ENCODE results near the gene PLCB4. TPM values are rescaled to one million over a fixed set of nuclear protein-coding genes. Genes with fewer than 3 reads are reported as not detected.
"Not testable (repeated sequence)": the region's sequence is repeated elsewhere in the genome, so short reads cannot be mapped to it uniquely, and the experiment has no call there.

The PLCB4 gene
- total RNA-seq, 1 experiment from 2014 or later, result 12.6 TPM

DNA sequence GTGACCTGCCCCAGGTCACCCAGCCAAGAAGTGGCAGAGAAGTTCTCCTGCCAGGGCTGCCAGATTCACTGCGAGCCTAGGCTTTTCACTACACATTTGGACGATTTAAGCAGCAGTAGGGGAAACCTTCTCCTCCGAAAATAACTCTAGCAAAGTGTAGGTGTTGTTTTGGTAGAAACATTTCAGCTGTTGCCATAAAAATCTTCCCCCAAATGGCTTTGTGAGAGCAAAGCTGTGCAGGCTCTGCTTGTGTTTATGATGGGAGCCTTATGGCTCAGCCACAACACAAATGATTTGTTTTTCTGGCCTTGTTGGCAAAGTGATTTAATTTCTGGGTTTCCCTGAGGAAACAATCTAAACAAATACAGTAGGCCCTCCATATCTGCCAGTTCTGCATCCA lies 81.8 kb downstream of the PLCB4 start:
- H3K27me3 Mint-ChIP-seq (ENCODE audit: low read depth), result no peaks in the 10 kb centered on the region
- H3K9me3 Mint-ChIP-seq, result peaks cover 48% of the 10 kb centered on the region
- ATAC-seq, result no peak
- DNase-seq (ENCODE audit: low spot score), result no peak
- POLR2A ChIA-PET, result no interaction called here
- no peak overlapping the region for H3K4me3 Mint-ChIP-seq
- H3K4me1 Mint-ChIP-seq, result no peaks in the 10 kb centered on the region
- H3K36me3 Mint-ChIP-seq, result peaks cover 41% of the 10 kb centered on the region
- no peak overlapping the region for H3K27ac Mint-ChIP-seq
- TF ChIP-seq, protein P1, sequence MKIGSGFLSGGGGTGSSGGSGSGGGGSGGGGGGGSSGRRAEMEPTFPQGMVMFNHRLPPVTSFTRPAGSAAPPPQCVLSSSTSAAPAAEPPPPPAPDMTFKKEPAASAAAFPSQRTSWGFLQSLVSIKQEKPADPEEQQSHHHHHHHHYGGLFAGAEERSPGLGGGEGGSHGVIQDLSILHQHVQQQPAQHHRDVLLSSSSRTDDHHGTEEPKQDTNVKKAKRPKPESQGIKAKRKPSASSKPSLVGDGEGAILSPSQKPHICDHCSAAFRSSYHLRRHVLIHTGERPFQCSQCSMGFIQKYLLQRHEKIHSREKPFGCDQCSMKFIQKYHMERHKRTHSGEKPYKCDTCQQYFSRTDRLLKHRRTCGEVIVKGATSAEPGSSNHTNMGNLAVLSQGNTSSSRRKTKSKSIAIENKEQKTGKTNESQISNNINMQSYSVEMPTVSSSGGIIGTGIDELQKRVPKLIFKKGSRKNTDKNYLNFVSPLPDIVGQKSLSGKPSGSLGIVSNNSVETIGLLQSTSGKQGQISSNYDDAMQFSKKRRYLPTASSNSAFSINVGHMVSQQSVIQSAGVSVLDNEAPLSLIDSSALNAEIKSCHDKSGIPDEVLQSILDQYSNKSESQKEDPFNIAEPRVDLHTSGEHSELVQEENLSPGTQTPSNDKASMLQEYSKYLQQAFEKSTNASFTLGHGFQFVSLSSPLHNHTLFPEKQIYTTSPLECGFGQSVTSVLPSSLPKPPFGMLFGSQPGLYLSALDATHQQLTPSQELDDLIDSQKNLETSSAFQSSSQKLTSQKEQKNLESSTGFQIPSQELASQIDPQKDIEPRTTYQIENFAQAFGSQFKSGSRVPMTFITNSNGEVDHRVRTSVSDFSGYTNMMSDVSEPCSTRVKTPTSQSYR (CRISPR knock-in tag; IDR thresholded peaks at IDR 0.05), result no peak
- no peak for TF ChIP-seq ESRRA (CRISPR knock-in tag; IDR thresholded peaks at IDR 0.05; ENCODE audit: borderline replicate concordance)
- no peak for TF ChIP-seq ZNF416 (CRISPR knock-in tag; IDR thresholded peaks at IDR 0.05)
- no peak for TF ChIP-seq NFATC4 (CRISPR knock-in tag; IDR thresholded peaks at IDR 0.05)
- CTCF ChIA-PET, result no interaction called here

DNA sequence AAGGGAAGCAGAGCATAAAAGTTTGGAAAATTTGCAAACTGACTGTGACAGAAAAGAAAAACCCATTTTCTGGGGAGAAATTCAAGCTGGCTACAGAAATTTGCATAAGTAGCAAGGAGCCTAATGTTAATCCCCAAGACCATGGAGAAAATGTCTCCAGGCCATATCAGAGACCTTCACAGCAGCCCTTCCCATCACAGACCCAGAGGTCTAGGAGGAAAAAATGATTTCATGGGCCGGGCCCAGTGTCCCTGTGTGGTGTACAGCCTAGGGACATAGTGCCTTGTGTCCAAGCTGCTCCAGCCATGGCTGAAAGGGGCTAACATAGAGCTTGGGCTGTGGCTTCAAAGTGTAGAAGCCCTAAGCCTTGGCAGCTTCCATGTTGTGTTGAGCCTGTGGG lies 83.3 kb downstream of the PLCB4 start:
- H3K4me3 Mint-ChIP-seq; H3K27me3 Mint-ChIP-seq (ENCODE audit: low read depth); H3K27ac Mint-ChIP-seq; POLR2A ChIA-PET; H3K4me1 Mint-ChIP-seq; CTCF ChIA-PET; DNase-seq (ENCODE audit: low spot score); ATAC-seq: not testable (repeated sequence)
- Mint-ChIP-seq H3K9me3 (peaks cover 38% of the 10 kb centered on the region), H3K36me3 (peaks cover 35% of the 10 kb centered on the region)

DNA sequence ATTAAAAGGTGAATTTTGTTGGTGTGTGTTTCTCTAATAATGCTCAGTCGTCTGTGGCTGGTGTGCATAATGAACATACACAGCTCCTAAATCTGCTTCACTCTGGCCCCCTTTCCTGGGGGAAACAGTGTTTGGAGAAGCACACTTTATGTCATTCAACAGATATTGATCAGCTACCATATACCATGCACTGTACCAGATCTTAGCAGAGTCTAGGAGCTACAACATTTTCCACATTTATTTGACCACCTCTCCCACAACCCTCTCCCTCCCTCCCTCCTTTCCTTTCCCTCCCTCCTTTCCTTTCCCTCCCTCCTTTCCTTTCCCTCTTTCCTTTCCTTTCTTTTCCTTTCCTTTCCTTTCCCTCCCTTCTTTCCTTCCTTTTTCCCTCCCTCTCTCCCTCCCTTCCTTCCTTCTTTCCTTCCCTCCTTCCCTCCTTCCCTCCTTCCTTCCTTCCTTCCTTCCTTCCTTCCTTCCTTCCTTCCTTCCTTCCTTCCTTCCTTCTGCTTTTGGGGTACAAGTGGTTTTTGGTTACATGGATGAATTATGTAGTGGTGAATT lies 85.7 kb downstream of the PLCB4 start:
- no peak for ATAC-seq
- Mint-ChIP-seq H3K36me3 (peaks cover 35% of the 10 kb centered on the region), H3K27me3 (ENCODE audit: low read depth) (no peaks in the 10 kb centered on the region), H3K4me1 (peaks cover 7% of the 10 kb centered on the region), H3K27ac (no peak overlapping the region), H3K4me3 (no peak overlapping the region), H3K9me3 (peaks cover 38% of the 10 kb centered on the region)
- TF ChIP-seq RORB (CRISPR knock-in tag; IDR thresholded peaks at IDR 0.05), result no peak
- no peak for TF ChIP-seq ZBTB21 (CRISPR knock-in tag; IDR thresholded peaks at IDR 0.05; ENCODE audit: borderline replicate concordance)
- DNase-seq (ENCODE audit: low spot score), result no peak
- POLR2A ChIA-PET, result no interaction called here
- CTCF ChIA-PET, result no interaction called here

DNA sequence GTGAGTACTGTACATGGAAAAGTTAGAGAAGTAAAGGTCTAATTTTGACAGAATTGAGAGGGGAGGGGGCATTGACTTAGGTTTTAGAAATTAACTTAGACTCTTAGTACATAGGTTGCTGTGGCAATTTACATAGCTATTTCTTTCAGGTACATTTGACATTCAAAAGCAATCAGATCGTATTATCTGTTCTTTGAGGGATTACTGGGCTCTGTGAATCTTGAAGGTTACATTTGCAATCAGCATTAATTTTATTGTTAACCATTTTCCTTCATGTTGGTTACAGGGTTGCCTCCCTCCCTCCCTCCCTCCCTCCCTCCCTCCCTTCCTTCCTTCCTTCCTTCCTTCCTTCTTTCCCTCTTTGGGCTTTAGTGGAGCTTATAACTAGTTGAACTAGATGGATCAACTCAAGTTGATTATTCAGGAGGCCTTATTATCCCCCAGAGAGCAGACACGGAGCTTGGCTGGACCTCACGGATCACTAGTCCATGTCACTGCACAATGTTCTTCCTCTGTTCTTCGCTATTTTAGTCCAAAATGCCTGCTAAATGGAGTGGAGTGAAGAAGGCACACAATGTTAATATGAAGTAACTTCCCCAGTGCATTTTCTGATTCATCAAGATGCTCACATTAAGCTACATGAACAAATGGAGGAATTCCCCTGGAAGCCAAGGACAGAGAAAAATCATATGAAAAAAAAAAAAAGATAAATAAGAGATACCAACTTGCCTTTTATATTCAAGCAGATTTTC lies 87.8 kb downstream of the PLCB4 start:
- CTCF ChIA-PET, result interaction anchor here (0.6 kb wide), 1 partner anchor 145 kb away, joined by 4 read pairs; no protein-coding TSS in a partner anchor
- Mint-ChIP-seq H3K27me3 (ENCODE audit: low read depth) (no peaks in the 10 kb centered on the region), H3K27ac (no peak overlapping the region), H3K4me1 (peaks cover 22% of the 10 kb centered on the region), H3K9me3 (peaks cover 28% of the 10 kb centered on the region), H3K36me3 (peaks cover 25% of the 10 kb centered on the region), H3K4me3 (no peak overlapping the region)
- DNase-seq (ENCODE audit: low spot score), result no peak
- POLR2A ChIA-PET, result interaction anchor here (0.5 kb wide), 1 partner anchor 55 kb away, joined by 3 read pairs; no protein-coding TSS in a partner anchor
- TF ChIP-seq HMGA2 (CRISPR knock-in tag; IDR thresholded peaks at IDR 0.05), result no peak
- TF ChIP-seq NFE2L1 (CRISPR knock-in tag; IDR thresholded peaks at IDR 0.05), result no peak
- no peak for TF ChIP-seq NR3C1 (CRISPR knock-in tag; conservative IDR thresholded peaks at IDR 0.05; ENCODE audit: low read depth)
- TF ChIP-seq NR2C2 (CRISPR knock-in tag; IDR thresholded peaks at IDR 0.05), result no peak
- TF ChIP-seq, protein P2, sequence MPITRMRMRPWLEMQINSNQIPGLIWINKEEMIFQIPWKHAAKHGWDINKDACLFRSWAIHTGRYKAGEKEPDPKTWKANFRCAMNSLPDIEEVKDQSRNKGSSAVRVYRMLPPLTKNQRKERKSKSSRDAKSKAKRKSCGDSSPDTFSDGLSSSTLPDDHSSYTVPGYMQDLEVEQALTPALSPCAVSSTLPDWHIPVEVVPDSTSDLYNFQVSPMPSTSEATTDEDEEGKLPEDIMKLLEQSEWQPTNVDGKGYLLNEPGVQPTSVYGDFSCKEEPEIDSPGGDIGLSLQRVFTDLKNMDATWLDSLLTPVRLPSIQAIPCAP (CRISPR knock-in tag; IDR thresholded peaks at IDR 0.05), result no peak
- no peak for TF ChIP-seq SMAD3 (CRISPR knock-in tag; IDR thresholded peaks at IDR 0.05; ENCODE audit: borderline replicate concordance)
- TF ChIP-seq SMAD4 (CRISPR knock-in tag; IDR thresholded peaks at IDR 0.05), result no peak
- no peak for TF ChIP-seq ESRRA (CRISPR knock-in tag; IDR thresholded peaks at IDR 0.05; ENCODE audit: borderline replicate concordance)
- no peak for TF ChIP-seq CBFB (CRISPR knock-in tag; IDR thresholded peaks at IDR 0.05; ENCODE audit: low read depth)
- ATAC-seq, result no peak

Measured in WTC11 (cell line).